ENCODE measurements around the gene MEIOC.

- no peak for TF ChIP-seq EP300 (IDR thresholded peaks at IDR 0.05)
- TF ChIP-seq, protein P1, sequence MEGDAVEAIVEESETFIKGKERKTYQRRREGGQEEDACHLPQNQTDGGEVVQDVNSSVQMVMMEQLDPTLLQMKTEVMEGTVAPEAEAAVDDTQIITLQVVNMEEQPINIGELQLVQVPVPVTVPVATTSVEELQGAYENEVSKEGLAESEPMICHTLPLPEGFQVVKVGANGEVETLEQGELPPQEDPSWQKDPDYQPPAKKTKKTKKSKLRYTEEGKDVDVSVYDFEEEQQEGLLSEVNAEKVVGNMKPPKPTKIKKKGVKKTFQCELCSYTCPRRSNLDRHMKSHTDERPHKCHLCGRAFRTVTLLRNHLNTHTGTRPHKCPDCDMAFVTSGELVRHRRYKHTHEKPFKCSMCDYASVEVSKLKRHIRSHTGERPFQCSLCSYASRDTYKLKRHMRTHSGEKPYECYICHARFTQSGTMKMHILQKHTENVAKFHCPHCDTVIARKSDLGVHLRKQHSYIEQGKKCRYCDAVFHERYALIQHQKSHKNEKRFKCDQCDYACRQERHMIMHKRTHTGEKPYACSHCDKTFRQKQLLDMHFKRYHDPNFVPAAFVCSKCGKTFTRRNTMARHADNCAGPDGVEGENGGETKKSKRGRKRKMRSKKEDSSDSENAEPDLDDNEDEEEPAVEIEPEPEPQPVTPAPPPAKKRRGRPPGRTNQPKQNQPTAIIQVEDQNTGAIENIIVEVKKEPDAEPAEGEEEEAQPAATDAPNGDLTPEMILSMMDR (IDR thresholded peaks at IDR 0.05) = no peak
Observed at GRCh38 chr17:44722254-44722653, 66.0 kb downstream of the MEIOC start.
